PC-9 (cell line): ENCODE results near the gene EIF4G1.

Experiments
- CTCF ChIP-seq: fragments of 200-600 bp; sonication (generic); conservative IDR thresholded peaks from 2 replicates; pipeline ENCODE4 v1.6.1; 2017; ENCODE audit warnings: mixed run types, antibody characterized with exemption, mild to moderate bottlenecking, moderate library complexity
- EZH2 ChIP-seq: fragments of 200-600 bp; sonication (generic); IDR thresholded peaks from 2 replicates; pipeline ENCODE4 v1.8.0; 2017; ENCODE audit warnings: antibody characterized with exemption, low read depth

- TF ChIP-seq EZH2 (no peak), CTCF (no peak)
Measured at GRCh38 chr3:184334470-184335158, 20.2 kb downstream of the EIF4G1 start.
